WTC11 (cell line): ENCODE measurements around the gene CA10. TPM values are rescaled to one million over a fixed set of nuclear protein-coding genes. Genes with fewer than 3 reads are reported as not detected.

ENCODE experiments used
- AR ChIP-seq: fragments of 250-450 bp; sonication (Bioruptor Pico); IDR thresholded peaks from 2 replicates; pipeline ENCODE4 v1.9.0; 2021; ENCODE audit warnings: mild to moderate bottlenecking
- ARID4B ChIP-seq: sonication (generic); formaldehyde crosslinking; IDR thresholded peaks from 2 replicates; pipeline ENCODE4 v1.8.0; 2023; ENCODE audit warnings: missing genetic modification reagents, mild to moderate bottlenecking, borderline replicate concordance
- CREM ChIP-seq: sonication (generic); formaldehyde crosslinking; IDR thresholded peaks from 2 replicates; pipeline ENCODE4 v1.8.1; 2022; ENCODE audit warnings: mild to moderate bottlenecking, missing genetic modification reagents, moderate library complexity
- KAT7 ChIP-seq: sonication (generic); formaldehyde crosslinking; IDR thresholded peaks from 2 replicates; pipeline ENCODE4 v1.8.1; 2023; ENCODE audit warnings: missing genetic modification reagents, mild to moderate bottlenecking, borderline replicate concordance
- NR2C2 ChIP-seq: sonication (generic); formaldehyde crosslinking; IDR thresholded peaks from 2 replicates; pipeline ENCODE4 v1.8.0; 2022; ENCODE audit warnings: mild to moderate bottlenecking, missing genetic modification reagents
- ZBTB43 ChIP-seq: sonication (generic); formaldehyde crosslinking; IDR thresholded peaks from 2 replicates; pipeline ENCODE4 v1.8.1; 2023; ENCODE audit warnings: mild to moderate bottlenecking, missing genetic modification reagents
- ZNF671 ChIP-seq: fragments of 250-450 bp; sonication (Bioruptor Pico); IDR thresholded peaks from 2 replicates; pipeline ENCODE4 v1.8.0; 2021; ENCODE audit warnings: mild to moderate bottlenecking
- total RNA-seq: library from RNA; stranded (reverse); gene quantifications from 3 replicates; pipeline ENCODE4 v1.2.3, GENCODE V29; 2021

Gene CA10
- total RNA-seq, 1 experiment from 2014 or later, result 0.90 TPM

GRCh38 chr17:51580869-51581268, 577.6 kb downstream of the CA10 start (continued):
- TF ChIP-seq ARID4B (CRISPR knock-in tag), result no peak
- TF ChIP-seq AR, result no peak
- TF ChIP-seq CREM (CRISPR knock-in tag), result no peak
- no peak for TF ChIP-seq NR2C2 (CRISPR knock-in tag)
- no peak for TF ChIP-seq ZNF671 (CRISPR knock-in tag)
- TF ChIP-seq KAT7 (CRISPR knock-in tag), result no peak
- TF ChIP-seq ZBTB43 (CRISPR knock-in tag), result no peak
- TF ChIP-seq, all 79 proteins: peak for 0
